ENCODE results near the gene MCM5. TPM values are rescaled to one million over a fixed set of nuclear protein-coding genes. Genes with fewer than 3 reads are reported as not detected.
"Not testable (repeated sequence)": the region's sequence is repeated elsewhere in the genome, so short reads cannot be mapped to it uniquely, and the experiment has no call there.

MCM5 gene
- total RNA-seq, 1 experiment from 2014 or later: 112 TPM

- DNase-seq: no peak
- Histone ChIP-seq H2AFZ (ENCODE audit: low read length) (no peak overlapping the region), H3K9me3 (ENCODE audit: low read length) (no peaks in the 10 kb centered on the region), H4K20me1 (ENCODE audit: low read length) (no peaks in the 10 kb centered on the region), H3K36me3 (ENCODE audit: low read depth, low read length) (no peaks in the 10 kb centered on the region), H3F3A (ENCODE audit: low read length, unreplicated experiment) (no peaks in the 10 kb centered on the region), H3K79me2 (ENCODE audit: low read length) (no peaks in the 10 kb centered on the region; the same call in 1 of the 2 replicates), H3K4me2 (ENCODE audit: low read length) (no peak overlapping the region), H3K27me3 (ENCODE audit: low read length) (no peaks in the 10 kb centered on the region), H3K27ac (ENCODE audit: low read length) (no peak overlapping the region), H3K4me3 (ENCODE audit: low read length) (no peak overlapping the region), H3K9me2 (replicated peaks; ENCODE audit: low read length) (no peaks in the 10 kb centered on the region), H3K4me1 (ENCODE audit: insufficient read depth, low read length) (peaks cover 4% of the 10 kb centered on the region; the same call in 1 of the 2 replicates), H3K9ac (ENCODE audit: low read length) (no peak overlapping the region)
- ChIA-PET CTCF (interaction anchor here (0.7 kb wide), 1 partner anchor 44 kb away, joined by 7 read pairs; no protein-coding TSS in a partner anchor), POLR2A (ENCODE audit: unreplicated experiment) (no interaction called here)
- intact Hi-C loops (cut with micrococcal nuclease): no loop called here
- BruUV-seq (replicated peaks): no TSS peak
- no peak for ATAC-seq
- no peak for TF ChIP-seq EZH2phosphoT487 (IDR thresholded peaks at IDR 0.05; ENCODE audit: borderline replicate concordance, low read length)
- TF ChIP-seq EZH2 (IDR thresholded peaks at IDR 0.05; ENCODE audit: low read length, unreplicated experiment): no peak
- TF ChIP-seq CTCF (conservative IDR thresholded peaks at IDR 0.05; ENCODE audit: low read depth, low read length): no peak
These were observed 5.0 kb upstream of the MCM5 start for GRCh38 chr22:35394810-35395563.

GRCh38 chr22:35396622-35397021 is 3.3 kb upstream of the MCM5 start:
- H3K27ac ChIP-seq (ENCODE audit: low read length); H3K36me3 ChIP-seq (ENCODE audit: low read depth, low read length); H3K4me2 ChIP-seq (ENCODE audit: low read length); H3K27me3 ChIP-seq (ENCODE audit: low read length); intact Hi-C loops (cut with micrococcal nuclease); H3K4me3 ChIP-seq (ENCODE audit: low read length); H2AFZ ChIP-seq (ENCODE audit: low read length); POLR2A ChIA-PET (ENCODE audit: unreplicated experiment); H3F3A ChIP-seq (ENCODE audit: low read length, unreplicated experiment); DNase-seq; H4K20me1 ChIP-seq (ENCODE audit: low read length); H3K9me2 ChIP-seq (replicated peaks; ENCODE audit: low read length); BruUV-seq (replicated peaks); ATAC-seq; H3K9me3 ChIP-seq (ENCODE audit: low read length); H3K9ac ChIP-seq (ENCODE audit: low read length): not testable (repeated sequence)
- CTCF ChIA-PET: interaction anchor here (0.5 kb wide), 1 partner anchor 24 kb away, joined by 4 read pairs; no protein-coding TSS in a partner anchor
- H3K79me2 ChIP-seq (ENCODE audit: low read length): peaks cover 16% of the 10 kb centered on the region
- peaks cover 13% of the 10 kb centered on the region for H3K4me1 ChIP-seq (ENCODE audit: insufficient read depth, low read length)

- intact Hi-C loops (cut with micrococcal nuclease): no loop called here
- BruUV-seq (replicated peaks): no TSS peak
- CTCF ChIA-PET: interaction anchor here (0.5 kb wide), 1 partner anchor 24 kb away, joined by 4 read pairs; no protein-coding TSS in a partner anchor
- ATAC-seq: no peak
- Histone ChIP-seq H3K9me3 (ENCODE audit: low read length) (no peaks in the 10 kb centered on the region), H2AFZ (ENCODE audit: low read length) (no peak overlapping the region), H3K27ac (ENCODE audit: low read length) (no peak overlapping the region), H3K27me3 (ENCODE audit: low read length) (no peaks in the 10 kb centered on the region), H3K9ac (ENCODE audit: low read length) (no peak overlapping the region), H3K9me2 (replicated peaks; ENCODE audit: low read length) (no peaks in the 10 kb centered on the region), H3K4me2 (ENCODE audit: low read length) (no peak overlapping the region), H3F3A (ENCODE audit: low read length, unreplicated experiment) (no peaks in the 10 kb centered on the region), H3K79me2 (ENCODE audit: low read length) (peaks cover 23% of the 10 kb centered on the region), H3K4me1 (ENCODE audit: insufficient read depth, low read length) (peaks cover 18% of the 10 kb centered on the region), H3K36me3 (ENCODE audit: low read depth, low read length) (0 out of 2 replicates have a peak, but pooled peaks cover 5% of the 10 kb centered on the region), H3K4me3 (ENCODE audit: low read length) (no peak overlapping the region), H4K20me1 (ENCODE audit: low read length) (no peaks in the 10 kb centered on the region)
- DNase-seq: no peak
- TF ChIP-seq EZH2 (IDR thresholded peaks at IDR 0.05; ENCODE audit: low read length, unreplicated experiment) (no peak), CTCF (conservative IDR thresholded peaks at IDR 0.05; ENCODE audit: low read depth, low read length) (no peak), EZH2phosphoT487 (IDR thresholded peaks at IDR 0.05; ENCODE audit: borderline replicate concordance, low read length) (no peak)
- POLR2A ChIA-PET (ENCODE audit: unreplicated experiment): no interaction called here
These were observed 2.6 kb upstream of the MCM5 start for GRCh38 chr22:35397095-35397904.

All from PC-3 (cell line).